ENCODE measurements around the gene CNN2.

DNA sequence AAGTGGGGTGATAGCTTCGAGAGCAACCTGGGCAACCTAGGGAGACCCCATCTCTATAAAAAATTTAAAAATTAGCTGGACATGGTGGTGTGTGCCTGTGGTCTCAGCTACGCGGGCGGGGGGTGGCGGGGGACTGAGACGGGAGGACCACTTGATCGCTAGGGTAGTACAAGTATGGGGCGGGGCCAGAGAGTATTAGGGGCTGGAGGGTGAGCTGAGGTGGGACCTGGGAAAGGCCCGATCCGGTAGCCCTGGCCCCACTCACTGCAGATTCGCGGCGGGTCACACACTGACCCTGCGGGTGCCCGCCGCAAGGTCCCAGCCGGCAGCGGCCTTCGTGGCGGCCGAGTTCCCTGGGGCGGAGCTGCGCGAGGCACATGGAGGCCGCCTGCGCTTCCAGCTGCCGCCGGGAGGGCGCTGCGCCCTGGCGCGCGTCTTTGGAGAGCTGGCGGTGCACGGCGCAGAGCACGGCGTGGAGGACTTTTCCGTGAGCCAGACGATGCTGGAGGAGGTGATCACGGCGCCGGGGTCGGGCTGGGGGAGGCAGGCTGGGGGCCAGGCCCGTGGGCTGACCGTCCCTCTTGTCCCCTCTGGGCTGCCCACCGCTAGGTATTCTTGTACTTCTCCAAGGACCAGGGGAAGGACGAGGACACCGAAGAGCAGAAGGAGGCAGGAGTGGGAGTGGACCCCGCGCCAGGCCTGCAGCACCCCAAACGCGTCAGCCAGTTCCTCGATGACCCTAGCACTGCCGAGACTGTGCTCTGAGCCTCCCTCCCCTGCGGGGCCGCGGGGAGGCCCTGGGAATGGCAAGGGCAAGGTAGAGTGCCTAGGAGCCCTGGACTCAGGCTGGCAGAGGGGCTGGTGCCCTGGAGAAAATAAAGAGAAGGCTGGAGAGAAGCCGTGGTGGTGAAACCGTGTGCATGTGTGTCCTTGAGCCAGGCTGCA lies 38.5 kb downstream of the CNN2 start:
- TF ChIP-seq, protein P1, sequence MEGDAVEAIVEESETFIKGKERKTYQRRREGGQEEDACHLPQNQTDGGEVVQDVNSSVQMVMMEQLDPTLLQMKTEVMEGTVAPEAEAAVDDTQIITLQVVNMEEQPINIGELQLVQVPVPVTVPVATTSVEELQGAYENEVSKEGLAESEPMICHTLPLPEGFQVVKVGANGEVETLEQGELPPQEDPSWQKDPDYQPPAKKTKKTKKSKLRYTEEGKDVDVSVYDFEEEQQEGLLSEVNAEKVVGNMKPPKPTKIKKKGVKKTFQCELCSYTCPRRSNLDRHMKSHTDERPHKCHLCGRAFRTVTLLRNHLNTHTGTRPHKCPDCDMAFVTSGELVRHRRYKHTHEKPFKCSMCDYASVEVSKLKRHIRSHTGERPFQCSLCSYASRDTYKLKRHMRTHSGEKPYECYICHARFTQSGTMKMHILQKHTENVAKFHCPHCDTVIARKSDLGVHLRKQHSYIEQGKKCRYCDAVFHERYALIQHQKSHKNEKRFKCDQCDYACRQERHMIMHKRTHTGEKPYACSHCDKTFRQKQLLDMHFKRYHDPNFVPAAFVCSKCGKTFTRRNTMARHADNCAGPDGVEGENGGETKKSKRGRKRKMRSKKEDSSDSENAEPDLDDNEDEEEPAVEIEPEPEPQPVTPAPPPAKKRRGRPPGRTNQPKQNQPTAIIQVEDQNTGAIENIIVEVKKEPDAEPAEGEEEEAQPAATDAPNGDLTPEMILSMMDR (IDR thresholded peaks at IDR 0.05; ENCODE audit: low read length): peak; percentile 85
- TF ChIP-seq EZH2 (optimal IDR thresholded peaks at IDR 0.05; ENCODE audit: low read depth, low read length): no peak

All from MM.1S (cell line).